ENCODE measurements around the gene SPATA31C1. TPM values are rescaled to one million over a fixed set of nuclear protein-coding genes. Genes with fewer than 3 reads are reported as not detected.

SPATA31C1 gene
- total and polyA plus RNA-seq, 2 donors (not counting 3 experiments of a cell fraction or from before 2014, with no cell fraction given): not detected

GRCh38 chr9:87872079-87872624, 45.6 kb upstream of the SPATA31C1 start:
- intact Hi-C loops (cut with micrococcal nuclease) (no loop called here), dilution Hi-C loops (cut with MboI; ENCODE audit: extremely low pct_ligation_motif_present, low sequenced_read_pairs) (no loop called here)

GRCh38 chr9:87873607-87874303, 44.0 kb upstream of the SPATA31C1 start:
- DNase-seq (ENCODE audit: low read depth, low spot score): no peak
- ChIA-PET POLR2A (no interaction called here), CTCF (no interaction called here)
- Histone ChIP-seq H3K27me3 (ENCODE audit: control insufficient read depth in 2 of 2, insufficient read depth in 2 of 2, low read length in 2 of 2) (no peaks in the 10 kb centered on the region), H3K4me3 (replicated peaks in 1 of 3; ENCODE audit: insufficient read depth in 1 of 3, low read depth in 1 of 3, low read length in 3 of 3) (no peak overlapping the region), H4K20me1 (replicated peaks; ENCODE audit: control insufficient read depth, extremely low read depth, insufficient read depth, low read length) (no peaks in the 10 kb centered on the region), H3K4me2 (ENCODE audit: insufficient read depth, low read length) (no peak overlapping the region), H3K9ac (replicated peaks; ENCODE audit: extremely low read depth, insufficient read depth, low read length) (no peak overlapping the region), H2AFZ (ENCODE audit: low read depth, low read length) (no peak overlapping the region), H3K4me1 (ENCODE audit: control insufficient read depth, extremely low read depth, insufficient read depth, low read length) (no peaks in the 10 kb centered on the region), H3K27ac (ENCODE audit: insufficient read depth, low read depth, low read length) (no peak overlapping the region), H3K36me3 (ENCODE audit: control insufficient read depth in 2 of 2, extremely low read depth in 1 of 2, insufficient read depth in 2 of 2, low read length in 2 of 2) (no peaks in the 10 kb centered on the region), H3K79me2 (ENCODE audit: control insufficient read depth, insufficient read depth, low read length) (no peaks in the 10 kb centered on the region), H3K9me1 (replicated peaks; ENCODE audit: control insufficient read depth, extremely low read depth, insufficient read depth, low read length) (no peaks in the 10 kb centered on the region), H3K9me3 (replicated peaks; ENCODE audit: control insufficient read depth, insufficient read depth, low read length) (no peaks in the 10 kb centered on the region)
- dilution Hi-C loops (cut with MboI; ENCODE audit: extremely low pct_ligation_motif_present, low sequenced_read_pairs) (no loop called here), intact Hi-C loops (cut with micrococcal nuclease) (no loop called here)
- no TSS peak for BruUV-seq (replicated peaks)
- no peak for FAIRE-seq
- TF ChIP-seq FOS (IDR thresholded peaks at IDR 0.05; ENCODE audit: borderline replicate concordance, insufficient read depth, low read length): no peak
- TF ChIP-seq MYC (IDR thresholded peaks at IDR 0.05; ENCODE audit: low read depth, low read length): no peak
- no peak for TF ChIP-seq EZH2 (IDR thresholded peaks at IDR 0.05; ENCODE audit: borderline replicate concordance, low read depth, low read length, severe bottlenecking)
- TF ChIP-seq POLR2A (IDR thresholded peaks at IDR 0.05; ENCODE audit: low read depth, low read length): no peak
- no peak for TF ChIP-seq MAX (IDR thresholded peaks at IDR 0.05; ENCODE audit: insufficient read depth, insufficient read length)
- no peak for TF ChIP-seq POLR2AphosphoS5 (IDR thresholded peaks at IDR 0.05; ENCODE audit: insufficient read depth, low read depth, low read length)
- no peak for TF ChIP-seq GATA2 (IDR thresholded peaks at IDR 0.05; ENCODE audit: insufficient read depth, insufficient read length, low read depth, low read length)
- no peak for TF ChIP-seq CTCF (IDR thresholded peaks at IDR 0.05; ENCODE audit: extremely low read depth in 1 of 2, insufficient read depth in 1 of 2, low read depth in 1 of 2, low read length in 2 of 2)
- TF ChIP-seq JUN (IDR thresholded peaks at IDR 0.05; ENCODE audit: borderline replicate concordance, insufficient read depth, insufficient read length, low read depth): no peak

More at GRCh38 chr9:87872079-87872624, 45.6 kb upstream of the SPATA31C1 start:
- no peak overlapping the region for H2AFZ ChIP-seq (ENCODE audit: low read depth, low read length)
- no peak overlapping the region for H3K4me2 ChIP-seq (ENCODE audit: insufficient read depth, low read length)
- no peaks in the 10 kb centered on the region for H4K20me1 ChIP-seq (replicated peaks; ENCODE audit: control insufficient read depth, extremely low read depth, insufficient read depth, low read length)
- no peak overlapping the region for H3K4me3 ChIP-seq (replicated peaks in 1 of 3; ENCODE audit: insufficient read depth in 1 of 3, low read depth in 1 of 3, low read length in 3 of 3)
- H3K9ac ChIP-seq (replicated peaks; ENCODE audit: extremely low read depth, insufficient read depth, low read length): no peak overlapping the region
- TF ChIP-seq GATA2 (IDR thresholded peaks at IDR 0.05; ENCODE audit: insufficient read depth, insufficient read length, low read depth, low read length) (no peak), POLR2A (IDR thresholded peaks at IDR 0.05; ENCODE audit: low read depth, low read length) (no peak), MYC (IDR thresholded peaks at IDR 0.05; ENCODE audit: low read depth, low read length) (no peak)
- H3K9me1 ChIP-seq (replicated peaks; ENCODE audit: control insufficient read depth, extremely low read depth, insufficient read depth, low read length): no peaks in the 10 kb centered on the region
- FAIRE-seq (no peak), DNase-seq (ENCODE audit: low read depth, low spot score) (no peak)
- no peak overlapping the region for H3K27ac ChIP-seq (ENCODE audit: insufficient read depth, low read depth, low read length)
- no peaks in the 10 kb centered on the region for H3K27me3 ChIP-seq (ENCODE audit: control insufficient read depth in 2 of 2, insufficient read depth in 2 of 2, low read length in 2 of 2)
- H3K4me1 ChIP-seq (ENCODE audit: control insufficient read depth, extremely low read depth, insufficient read depth, low read length): no peaks in the 10 kb centered on the region
- no peaks in the 10 kb centered on the region for H3K79me2 ChIP-seq (ENCODE audit: control insufficient read depth, insufficient read depth, low read length)
- H3K9me3 ChIP-seq (replicated peaks; ENCODE audit: control insufficient read depth, insufficient read depth, low read length): no peaks in the 10 kb centered on the region
- POLR2A ChIA-PET: no interaction called here
- H3K36me3 ChIP-seq (ENCODE audit: control insufficient read depth in 2 of 2, extremely low read depth in 1 of 2, insufficient read depth in 2 of 2, low read length in 2 of 2): no peaks in the 10 kb centered on the region
- BruUV-seq (replicated peaks): no TSS peak
- CTCF ChIA-PET: no interaction called here
